ENCODE data around the gene NAT14. TPM values are rescaled to one million over a fixed set of nuclear protein-coding genes. Genes with fewer than 3 reads are reported as not detected.

NAT14 gene
- polyA plus RNA-seq, 1 experiment, result 34.8 TPM

DNA sequence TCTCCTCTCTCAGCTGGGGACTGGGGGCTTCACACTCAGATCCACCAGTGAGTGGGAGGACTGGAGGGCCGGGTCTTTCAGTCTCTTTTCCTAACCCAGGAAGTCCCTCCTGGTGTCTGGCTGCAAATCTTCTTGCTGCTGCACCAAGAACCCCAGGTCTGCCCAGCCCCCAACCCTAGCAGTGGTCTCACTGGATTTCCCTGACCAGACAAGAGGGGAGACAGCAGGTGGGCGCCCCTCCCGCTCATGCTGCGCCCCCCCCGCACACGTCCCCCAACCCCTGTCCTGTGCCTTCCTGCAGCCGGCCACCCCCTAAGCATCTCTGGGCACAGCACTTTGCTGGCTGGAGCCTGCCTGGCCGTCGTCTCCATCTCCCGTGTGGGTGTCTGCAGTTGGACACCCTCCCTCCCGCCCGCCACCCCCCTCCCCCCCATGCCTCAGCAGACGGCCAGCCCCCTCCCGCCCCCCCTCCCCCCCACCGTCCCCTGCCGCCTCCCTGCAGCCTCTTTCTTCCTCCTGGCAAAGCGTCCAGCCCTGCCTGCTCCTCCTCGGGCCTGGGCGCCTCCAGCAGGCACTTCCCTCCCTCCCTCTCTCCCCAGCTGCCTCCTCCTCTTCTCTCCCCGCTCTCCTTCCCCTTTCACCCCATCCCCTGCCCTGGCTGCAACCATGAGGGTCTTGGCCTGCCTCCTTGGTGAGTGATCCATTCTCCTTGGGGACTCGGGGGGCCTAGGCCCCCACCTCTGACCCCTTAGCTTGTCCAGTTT lies 3.1 kb downstream of the NAT14 start, which contains the start of gene SSC5D:
Gene SSC5D (plus strand): TSS at position 513 of the 764 bp plus-strand sequence. CDS start 154 bp downstream, at position 667.
- ChIA-PET POLR2A (interaction anchor here (0.6 to 1.8 kb wide), 3 partner anchors 11 to 111 kb away, joined by 5 read pairs; partner anchors contain the start of genes FIZ1 and ZNF628), CTCF (interaction anchor here (0.5 to 10.9 kb wide), 7 partner anchors 10 to 345 kb away, joined by 3 to 106 read pairs (median 4); partner anchors contain the start of gene ISOC2)
- H3K36me3 ChIP-seq (ENCODE audit: control insufficient read depth, insufficient read depth, low read length), result peaks cover 3% of the 10 kb centered on the region; the same call in 1 of the 2 replicates
- peak within 1 kb of the TSS; percentile 39 for H3K4me3 ChIP-seq (ENCODE audit: low read depth, low read length)
- no peaks in the 10 kb centered on the region for H3K27me3 ChIP-seq (ENCODE audit: control insufficient read depth, insufficient read depth, low read length)
- TF ChIP-seq, protein P1, sequence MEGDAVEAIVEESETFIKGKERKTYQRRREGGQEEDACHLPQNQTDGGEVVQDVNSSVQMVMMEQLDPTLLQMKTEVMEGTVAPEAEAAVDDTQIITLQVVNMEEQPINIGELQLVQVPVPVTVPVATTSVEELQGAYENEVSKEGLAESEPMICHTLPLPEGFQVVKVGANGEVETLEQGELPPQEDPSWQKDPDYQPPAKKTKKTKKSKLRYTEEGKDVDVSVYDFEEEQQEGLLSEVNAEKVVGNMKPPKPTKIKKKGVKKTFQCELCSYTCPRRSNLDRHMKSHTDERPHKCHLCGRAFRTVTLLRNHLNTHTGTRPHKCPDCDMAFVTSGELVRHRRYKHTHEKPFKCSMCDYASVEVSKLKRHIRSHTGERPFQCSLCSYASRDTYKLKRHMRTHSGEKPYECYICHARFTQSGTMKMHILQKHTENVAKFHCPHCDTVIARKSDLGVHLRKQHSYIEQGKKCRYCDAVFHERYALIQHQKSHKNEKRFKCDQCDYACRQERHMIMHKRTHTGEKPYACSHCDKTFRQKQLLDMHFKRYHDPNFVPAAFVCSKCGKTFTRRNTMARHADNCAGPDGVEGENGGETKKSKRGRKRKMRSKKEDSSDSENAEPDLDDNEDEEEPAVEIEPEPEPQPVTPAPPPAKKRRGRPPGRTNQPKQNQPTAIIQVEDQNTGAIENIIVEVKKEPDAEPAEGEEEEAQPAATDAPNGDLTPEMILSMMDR (IDR thresholded peaks at IDR 0.05; ENCODE audit: insufficient read depth, low read depth, low read length), result no peak
- DNase-seq (ENCODE audit: low read depth), result no peak

DNA sequence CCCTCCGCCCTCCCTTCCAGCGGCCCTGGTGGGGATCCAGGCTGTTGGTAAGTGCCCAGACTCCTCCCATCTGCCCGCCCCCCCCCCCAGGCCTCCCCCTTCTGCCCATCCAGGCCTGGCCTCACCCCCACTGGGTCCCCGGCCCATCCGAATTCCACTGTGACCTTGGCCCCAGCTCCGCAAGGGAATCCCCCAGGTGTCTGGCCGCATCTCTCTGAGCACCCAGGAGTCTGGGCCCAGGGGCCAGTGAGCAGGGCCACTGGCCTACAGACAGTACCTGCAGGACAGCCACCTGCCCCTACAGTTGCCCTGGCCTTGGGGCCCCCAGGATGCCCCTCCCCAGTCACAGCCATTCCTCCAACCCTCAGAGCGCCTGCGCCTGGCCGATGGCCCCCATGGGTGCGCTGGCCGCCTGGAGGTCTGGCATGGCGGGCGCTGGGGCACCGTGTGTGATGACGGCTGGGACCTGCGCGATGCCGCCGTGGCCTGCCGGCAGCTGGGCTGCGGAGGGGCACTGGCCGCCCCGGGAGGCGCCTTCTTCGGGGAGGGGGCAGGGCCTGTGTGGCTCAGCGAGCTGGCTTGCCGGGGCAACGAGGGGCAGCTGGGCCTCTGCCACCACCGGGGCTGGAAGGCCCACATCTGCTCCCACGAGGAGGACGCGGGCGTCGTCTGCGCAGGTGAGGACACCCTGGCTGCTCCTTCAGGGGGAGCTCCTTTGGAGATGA lies 4.2 kb downstream of the NAT14 start:
- Histone ChIP-seq H3K27me3 (ENCODE audit: control insufficient read depth, insufficient read depth, low read length) (no peaks in the 10 kb centered on the region), H3K4me3 (ENCODE audit: low read depth, low read length) (peak overlapping the region; percentile 39), H3K36me3 (ENCODE audit: control insufficient read depth, insufficient read depth, low read length) (no peaks in the 10 kb centered on the region; the same call in 1 of the 2 replicates)
- TF ChIP-seq, protein P1 (IDR thresholded peaks at IDR 0.05; ENCODE audit: insufficient read depth, low read depth, low read length), result no peak
- DNase-seq (ENCODE audit: low read depth), result no peak
- ChIA-PET CTCF (interaction anchor here (1.5 to 10.9 kb wide), 5 partner anchors 15 to 165 kb away, joined by 4 to 106 read pairs (median 10); partner anchors contain the start of gene ZNF865), POLR2A (interaction anchor here (0.6 to 1.8 kb wide), 2 partner anchors 22 to 110 kb away, joined by 5 read pairs; partner anchors contain the start of gene FIZ1)

DNA sequence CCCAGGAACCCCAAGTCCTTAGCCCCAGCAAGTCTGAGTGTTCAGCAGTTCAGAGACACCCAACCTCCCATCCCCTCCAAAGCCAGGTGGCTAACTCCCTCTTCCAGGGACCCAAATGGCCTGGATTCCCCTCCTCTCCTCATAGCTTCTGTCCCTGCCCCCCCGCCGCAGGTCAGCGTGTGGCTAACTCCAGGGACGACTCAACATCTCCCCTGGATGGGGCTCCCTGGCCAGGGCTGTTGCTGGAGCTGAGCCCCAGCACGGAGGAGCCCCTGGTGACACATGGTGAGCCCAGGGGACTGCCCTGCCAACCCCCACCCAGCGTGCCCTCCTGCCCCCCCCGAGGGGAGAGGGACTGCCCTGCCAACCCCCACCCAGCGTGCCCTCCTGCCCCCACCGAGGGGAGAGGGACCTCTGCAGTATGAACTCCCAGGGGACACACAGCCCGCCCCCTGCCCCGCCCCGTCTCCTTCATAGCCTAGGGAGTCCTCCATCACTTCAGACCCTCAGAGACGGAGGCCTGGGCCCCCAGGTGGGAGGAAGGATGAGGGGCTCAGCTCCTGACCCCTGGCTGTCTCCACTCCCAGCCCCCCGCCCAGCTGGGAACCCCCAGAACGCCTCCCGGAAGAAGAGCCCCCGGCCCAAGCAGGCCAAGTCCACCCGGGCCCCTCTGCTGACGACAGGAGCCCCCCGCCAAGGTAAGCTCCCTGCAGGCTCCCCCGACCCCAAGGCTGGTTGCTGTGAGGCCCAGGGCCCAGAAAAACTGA lies 4.9 kb downstream of the NAT14 start:
- no peak for DNase-seq (ENCODE audit: low read depth)
- Histone ChIP-seq H3K36me3 (ENCODE audit: control insufficient read depth, insufficient read depth, low read length) (no peaks in the 10 kb centered on the region; the same call in 1 of the 2 replicates), H3K27me3 (ENCODE audit: control insufficient read depth, insufficient read depth, low read length) (no peaks in the 10 kb centered on the region), H3K4me3 (ENCODE audit: low read depth, low read length) (no peak overlapping the region)
- CTCF ChIA-PET, result interaction anchor here (0.7 to 10.9 kb wide), 6 partner anchors 14 to 164 kb away, joined by 3 to 106 read pairs (median 7); partner anchors contain the start of gene ZNF865
- POLR2A ChIA-PET, result no interaction called here
- TF ChIP-seq, protein P1 (IDR thresholded peaks at IDR 0.05; ENCODE audit: insufficient read depth, low read depth, low read length), result no peak

DNA sequence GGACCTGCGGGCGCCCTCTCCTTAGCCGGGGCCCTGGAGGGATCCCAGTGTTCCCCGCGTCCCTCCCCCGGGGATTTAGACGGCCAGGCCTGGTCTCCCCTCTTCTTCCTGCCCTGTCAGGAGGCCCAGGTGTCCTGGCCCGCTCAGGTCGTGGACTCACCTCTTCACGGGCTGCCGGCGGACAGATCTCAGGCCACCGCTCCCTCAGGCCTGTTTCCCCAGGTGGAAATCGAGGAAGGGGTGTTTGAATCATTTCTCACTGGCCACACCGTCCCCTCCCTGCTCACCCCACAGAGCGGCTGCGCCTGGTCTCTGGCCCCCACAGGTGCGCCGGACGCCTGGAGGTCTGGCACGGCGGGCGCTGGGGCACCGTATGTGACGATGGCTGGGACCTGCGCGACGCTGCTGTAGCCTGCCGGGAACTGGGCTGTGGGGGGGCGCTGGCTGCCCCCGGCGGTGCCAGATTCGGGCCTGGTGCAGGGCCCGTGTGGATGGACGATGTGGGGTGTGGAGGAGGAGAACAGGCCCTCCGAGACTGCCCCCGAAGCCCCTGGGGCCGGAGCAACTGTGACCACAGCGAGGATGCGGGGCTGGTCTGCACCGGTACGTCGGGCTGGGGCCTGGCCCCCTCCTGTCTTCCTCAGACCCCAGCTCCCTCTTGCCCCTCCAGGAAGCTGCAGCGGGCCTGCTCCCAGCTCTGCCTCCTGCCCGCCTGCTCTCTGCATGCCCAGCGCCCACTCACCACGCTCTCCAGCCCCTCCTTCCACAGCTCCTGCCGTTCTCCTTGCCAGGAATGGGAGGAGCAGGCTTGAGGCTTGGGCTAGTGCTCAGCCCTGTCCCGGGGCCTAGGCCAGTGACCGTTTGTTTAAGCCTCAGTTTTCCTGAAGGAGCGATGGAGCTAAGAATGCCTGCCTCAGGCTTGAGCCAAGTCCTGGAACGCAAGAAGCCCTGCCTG lies 5.8 kb downstream of the NAT14 start:
- DNase-seq (ENCODE audit: low read depth), result no peak
- TF ChIP-seq, protein P1 (IDR thresholded peaks at IDR 0.05; ENCODE audit: insufficient read depth, low read depth, low read length), result no peak
- Histone ChIP-seq H3K36me3 (ENCODE audit: control insufficient read depth, insufficient read depth, low read length) (peaks cover 2% of the 10 kb centered on the region), H3K4me3 (ENCODE audit: low read depth, low read length) (no peak overlapping the region), H3K27me3 (ENCODE audit: control insufficient read depth, insufficient read depth, low read length) (no peaks in the 10 kb centered on the region)
- POLR2A ChIA-PET, result no interaction called here
- CTCF ChIA-PET, result interaction anchor here (1.2 to 10.9 kb wide), 6 partner anchors 13 to 142 kb away, joined by 3 to 106 read pairs (median 17); partner anchors contain the start of genes ZNF628 and ZNF865
